NCI-H345 treated with DMSO at 0.1 percent for 48 hours (cell line): ENCODE data around the gene TUBB4B.
"Not testable (repeated sequence)": the region's sequence is repeated elsewhere in the genome, so short reads cannot be mapped to it uniquely, and the experiment has no call there.

ENCODE experiments used
- DNase-seq: peaks from one replicate; lab custom pipeline; 2025; ENCODE audit not compliant: unreplicated experiment; lab: John Stamatoyannopoulos, UW

The TUBB4B gene

DNA sequence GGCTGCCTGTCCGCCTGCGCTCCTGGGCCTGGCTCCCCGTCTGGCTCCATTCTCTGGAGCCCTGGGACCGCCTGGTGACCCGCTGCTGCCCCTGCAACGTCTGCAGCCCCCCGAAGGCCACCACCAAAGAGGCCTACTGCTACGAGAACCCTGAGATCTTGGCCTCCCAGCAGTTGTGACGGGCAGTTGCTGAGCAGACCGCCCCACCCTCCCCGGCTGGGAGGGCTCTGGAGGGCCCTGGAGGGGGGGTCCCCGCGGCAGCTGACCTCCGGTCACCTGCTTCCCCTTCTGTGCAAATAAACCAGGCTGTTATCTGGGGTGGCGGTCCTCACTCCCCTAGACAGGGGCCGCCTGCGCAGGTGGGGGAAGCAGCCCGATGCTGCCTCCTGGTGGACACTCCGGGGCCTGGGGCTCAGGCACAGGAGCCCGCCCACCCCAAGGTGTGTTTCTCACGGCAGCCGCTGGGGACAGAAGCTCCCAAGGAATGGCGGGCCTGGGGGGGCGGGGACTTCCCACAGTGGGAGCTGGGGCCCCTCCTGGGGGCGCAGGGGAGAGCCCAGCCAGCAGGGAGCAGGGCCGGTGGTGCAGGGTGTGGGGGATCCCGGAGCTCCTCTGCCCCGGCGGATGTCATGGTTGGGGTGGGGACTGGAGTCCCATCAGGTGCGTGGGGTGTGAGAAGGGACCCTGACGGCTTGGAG, 4.7 kb upstream of the TUBB4B start:
- DNase-seq: peak; percentile 53

- no peak for DNase-seq
These were observed 4.1 kb upstream of the TUBB4B start for GRCh38 chr9:137236936-137237421.

- peak; percentile 80 for DNase-seq
These were observed 3.0 kb upstream of the TUBB4B start for GRCh38 chr9:137237759-137238726.

DNA sequence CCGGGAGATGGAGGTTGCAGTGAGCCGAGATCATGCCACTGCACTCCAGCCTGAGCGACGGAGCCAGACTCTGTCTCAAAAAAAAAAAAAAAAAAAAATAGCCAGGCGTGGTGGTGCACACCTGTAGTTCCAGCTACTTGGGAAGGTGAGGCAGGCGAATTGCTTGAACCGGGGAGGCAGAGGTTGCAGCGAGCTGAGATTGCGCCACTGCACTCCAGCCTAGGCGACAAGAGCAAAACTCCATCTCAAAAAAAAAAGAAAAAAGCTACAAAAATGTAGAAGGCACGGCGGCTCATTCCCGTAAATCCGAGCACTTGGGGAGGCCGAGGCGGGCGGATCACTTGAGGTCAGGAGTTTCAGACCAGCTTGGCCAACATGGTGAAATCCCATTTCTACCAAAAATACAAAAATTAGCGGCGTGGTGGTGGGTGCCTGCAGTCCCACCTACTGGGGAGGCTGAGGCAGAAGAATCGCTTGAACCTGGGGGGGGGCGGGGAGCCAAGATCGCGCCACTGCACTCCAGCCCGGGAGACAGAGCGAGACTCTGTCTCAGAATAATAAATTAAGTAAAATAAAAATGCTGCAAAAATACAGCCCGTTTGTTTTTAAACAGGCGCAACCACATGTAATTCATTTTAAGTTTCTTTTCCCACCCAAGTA, 1.4 kb upstream of the TUBB4B start:
- DNase-seq: not testable (repeated sequence)

DNA sequence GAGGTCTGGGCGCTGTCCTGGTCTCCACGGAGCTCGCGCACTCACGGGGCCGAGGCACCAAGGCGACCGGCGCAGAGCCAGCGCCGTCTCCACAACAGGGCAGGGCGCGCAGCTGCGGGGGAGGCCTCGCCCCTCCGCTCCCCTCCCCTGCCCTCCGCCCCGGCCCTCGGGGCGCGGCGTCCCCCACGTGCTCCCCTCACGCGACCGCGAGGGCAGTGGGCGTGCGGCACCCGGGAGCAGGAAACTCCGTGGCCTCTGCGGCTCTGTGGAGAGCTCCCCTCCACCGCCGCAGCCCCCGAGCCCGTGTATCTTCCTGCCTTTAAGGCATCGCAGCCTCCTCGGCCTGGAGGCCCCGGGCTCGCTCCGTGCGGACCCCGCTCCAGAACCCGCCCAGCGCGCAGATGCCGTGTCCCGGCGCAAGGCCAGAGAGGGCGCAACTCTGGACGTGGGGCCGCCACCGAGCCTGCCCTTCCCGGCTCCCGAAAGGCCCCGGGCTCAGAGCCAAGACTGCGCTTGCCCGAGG, 708 bp upstream of the TUBB4B start:
- DNase-seq: no peak

- DNase-seq: no peak
These were observed 592 bp downstream of the TUBB4B start for GRCh38 chr9:137241490-137242268.

DNA sequence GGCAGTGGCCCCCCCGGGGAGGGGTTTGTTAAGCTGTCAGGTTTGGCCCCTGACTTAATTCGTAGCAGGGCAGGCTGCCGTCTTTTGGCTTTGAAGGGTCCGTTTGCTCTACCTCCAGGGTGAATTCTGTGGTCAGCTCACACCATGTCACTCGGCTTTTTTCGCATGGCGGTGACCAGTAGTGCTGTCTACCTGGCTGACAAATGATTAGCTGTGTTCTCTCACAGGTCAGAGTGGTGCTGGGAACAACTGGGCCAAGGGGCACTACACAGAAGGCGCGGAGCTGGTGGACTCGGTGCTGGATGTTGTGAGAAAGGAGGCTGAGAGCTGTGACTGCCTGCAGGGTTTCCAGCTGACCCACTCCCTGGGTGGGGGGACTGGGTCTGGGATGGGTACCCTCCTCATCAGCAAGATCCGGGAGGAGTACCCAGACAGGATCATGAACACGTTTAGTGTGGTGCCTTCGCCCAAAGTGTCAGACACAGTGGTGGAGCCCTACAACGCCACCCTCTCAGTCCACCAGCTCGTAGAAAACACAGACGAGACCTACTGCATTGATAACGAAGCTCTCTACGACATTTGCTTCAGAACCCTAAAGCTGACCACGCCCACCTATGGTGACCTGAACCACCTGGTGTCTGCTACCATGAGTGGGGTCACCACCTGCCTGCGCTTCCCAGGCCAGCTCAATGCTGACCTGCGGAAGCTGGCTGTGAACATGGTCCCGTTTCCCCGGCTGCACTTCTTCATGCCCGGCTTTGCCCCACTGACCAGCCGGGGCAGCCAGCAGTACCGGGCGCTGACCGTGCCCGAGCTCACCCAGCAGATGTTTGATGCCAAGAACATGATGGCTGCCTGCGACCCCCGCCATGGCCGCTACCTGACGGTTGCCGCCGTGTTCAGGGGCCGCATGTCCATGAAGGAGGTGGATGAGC, 1.4 kb downstream of the TUBB4B start:
- DNase-seq: no peak

DNA sequence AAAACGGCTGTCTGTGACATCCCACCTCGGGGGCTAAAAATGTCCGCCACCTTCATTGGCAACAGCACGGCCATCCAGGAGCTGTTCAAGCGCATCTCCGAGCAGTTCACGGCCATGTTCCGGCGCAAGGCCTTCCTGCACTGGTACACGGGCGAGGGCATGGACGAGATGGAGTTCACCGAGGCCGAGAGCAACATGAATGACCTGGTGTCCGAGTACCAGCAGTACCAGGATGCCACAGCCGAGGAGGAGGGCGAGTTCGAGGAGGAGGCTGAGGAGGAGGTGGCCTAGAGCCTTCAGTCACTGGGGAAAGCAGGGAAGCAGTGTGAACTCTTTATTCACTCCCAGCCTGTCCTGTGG, 2.2 kb downstream of the TUBB4B start:
- not testable (repeated sequence) for DNase-seq

- no peak for DNase-seq
These were observed 2.8 kb downstream of the TUBB4B start for GRCh38 chr9:137243626-137244485.

GRCh38 chr9:137244486-137245449, 3.7 kb downstream of the TUBB4B start:
- peak; percentile 54 for DNase-seq

DNA sequence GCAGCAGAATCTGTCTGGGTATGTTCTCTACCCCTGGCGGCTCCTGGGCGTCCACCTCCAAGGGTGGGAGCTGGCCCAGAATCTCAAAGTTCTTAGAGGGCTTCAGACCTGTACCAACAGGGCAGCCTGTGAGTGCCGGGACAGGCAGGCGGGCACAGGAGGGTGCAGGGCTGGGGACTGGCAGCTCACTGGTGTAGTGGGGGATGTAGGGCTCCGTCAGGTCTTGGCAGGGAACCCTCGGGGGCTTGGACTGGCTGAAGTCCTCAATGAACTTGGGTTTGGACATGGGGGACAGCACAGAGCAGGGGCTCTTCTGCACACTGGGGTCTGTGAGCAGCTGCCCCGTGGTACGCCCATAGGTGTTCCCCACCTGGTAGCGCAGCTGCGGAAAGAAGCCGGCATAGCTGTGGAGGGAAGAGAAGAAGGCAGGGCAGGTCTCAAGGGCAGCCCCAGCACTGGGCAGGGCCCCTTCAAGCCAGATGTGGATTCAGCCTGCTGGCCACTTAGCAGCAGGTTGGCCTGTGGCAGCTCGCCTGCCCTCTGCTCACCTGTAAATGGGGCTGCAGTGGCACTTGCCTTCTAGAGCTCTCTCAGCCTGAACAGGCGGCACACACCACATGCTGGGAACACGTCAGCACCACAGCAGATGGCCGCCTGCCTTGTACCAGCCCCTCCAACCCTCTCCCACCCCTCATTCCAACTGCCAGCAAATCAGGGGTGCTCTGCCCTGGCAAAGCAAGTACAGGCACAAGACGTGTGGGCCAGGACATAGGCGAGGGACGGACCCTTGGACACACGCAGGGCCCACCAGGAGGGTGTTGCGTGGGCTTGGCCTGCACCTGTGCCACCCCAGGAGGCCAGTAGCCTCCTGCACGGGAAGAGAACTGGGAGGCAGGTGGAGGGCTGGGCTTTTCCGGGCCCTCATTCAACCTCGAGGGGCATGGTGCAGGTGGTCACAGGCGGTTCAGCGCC, 4.6 kb downstream of the TUBB4B start:
- DNase-seq: no peak

- no peak for DNase-seq
These were observed 6.2 kb downstream of the TUBB4B start for GRCh38 chr9:137247135-137247915.

DNA sequence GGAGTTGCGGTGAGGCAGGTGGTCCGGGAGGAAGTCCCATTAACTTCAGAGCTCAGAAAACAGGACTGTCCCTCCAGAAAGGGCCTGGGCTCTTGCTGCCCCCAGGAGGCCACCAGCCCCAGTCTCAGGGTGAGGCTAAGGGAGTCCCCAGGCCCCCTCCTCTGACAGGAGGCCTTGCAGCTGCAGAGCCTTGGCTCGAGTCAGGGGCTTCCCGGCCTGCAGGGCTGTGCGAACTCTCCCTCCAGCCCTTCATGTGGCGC, 6.8 kb downstream of the TUBB4B start:
- DNase-seq: no peak

DNA sequence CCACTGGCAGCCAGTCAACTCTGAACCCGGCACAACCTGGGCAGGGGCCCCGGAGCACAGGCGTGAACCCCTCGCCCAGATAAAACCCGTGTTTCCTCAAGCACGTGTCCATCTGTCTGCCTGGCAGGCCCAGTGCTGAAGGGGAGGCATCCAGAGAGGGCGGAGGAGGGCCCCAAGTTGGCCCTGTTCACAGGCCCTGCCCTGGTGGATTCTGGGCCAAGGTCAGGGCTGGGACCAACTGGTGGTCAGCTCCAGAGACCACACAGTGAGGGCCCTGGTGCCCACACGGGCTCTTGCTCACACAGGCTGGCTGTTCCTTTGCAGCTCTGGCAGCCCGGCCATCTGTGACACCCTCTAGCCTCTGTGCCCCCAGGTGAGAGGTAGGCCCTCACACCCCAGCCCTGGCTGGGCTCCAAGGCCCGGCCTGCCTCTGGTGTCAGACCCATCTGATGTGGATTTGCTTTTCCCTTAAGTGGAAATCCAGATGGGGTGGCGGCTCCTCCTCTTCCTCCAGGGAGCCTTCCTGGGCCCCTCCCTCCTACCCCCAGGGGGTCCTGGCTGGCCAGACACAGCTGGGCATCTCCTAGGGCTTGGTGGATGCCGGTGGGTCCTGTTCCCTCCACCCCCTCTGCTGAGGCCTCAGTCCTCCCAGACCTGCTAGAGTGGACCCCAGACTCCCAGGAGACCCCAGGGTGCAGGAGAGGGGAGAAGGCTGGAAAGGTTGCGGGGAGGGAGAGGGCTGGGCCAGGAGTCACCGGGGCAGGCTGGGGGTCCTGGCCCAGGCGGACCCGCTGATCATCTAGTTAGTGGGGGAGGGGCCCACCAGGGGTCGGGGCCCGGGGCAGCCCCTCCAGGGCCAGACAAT, 9.5 kb downstream of the TUBB4B start:
- no peak for DNase-seq

DNA sequence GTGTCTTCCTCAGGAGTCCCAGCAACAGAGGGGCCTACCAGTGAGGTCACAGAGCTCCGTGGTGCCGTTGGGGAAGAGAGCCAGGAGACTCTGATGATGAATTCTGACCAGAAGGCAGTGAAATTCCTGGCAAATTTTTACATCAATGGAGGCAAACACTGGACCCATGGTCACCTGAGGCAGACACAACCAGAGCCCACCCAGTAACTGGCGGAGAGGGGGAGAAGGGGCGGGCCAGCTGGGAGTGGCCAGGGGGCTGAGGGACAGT, 10.0 kb downstream of the TUBB4B start, which contains the start of gene STPG3:
Gene STPG3, plus strand, starts transcription at position 93 of the 268 bp plus-strand sequence. Its CDS starts 1 bp downstream, at position 94.
- DNase-seq: no peak
